ENCODE measurements around the gene COL9A3.
A peak's percentile ranks its signal among the peaks of the same experiment; 100 is the strongest.

The COL9A3 gene

GRCh38 chr20:62816884-62817873 is at the start of gene COL9A3:
Gene COL9A3, plus strand, starts transcription at chr20:62817050. Its CDS starts 15 bp downstream, at chr20:62817065.
- no peak for DNase-seq

DNA sequence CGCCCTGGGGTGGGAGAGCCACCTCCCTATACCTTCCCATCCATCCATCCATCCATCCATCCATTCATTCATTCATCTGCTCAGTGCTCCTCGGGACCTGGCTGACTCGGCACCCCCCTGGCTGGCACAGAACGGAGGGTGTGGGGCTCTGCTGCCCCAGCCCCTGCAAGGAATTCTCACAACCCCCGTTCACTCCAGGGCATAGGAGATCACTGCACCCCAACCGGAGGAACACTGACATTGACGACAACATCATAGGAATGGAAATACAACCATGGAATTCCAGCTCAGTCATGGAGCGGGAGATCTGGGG is 48.7 kb upstream of the COL9A3 start:
- no peak for DNase-seq

GRCh38 chr20:62768551-62769287 is 48.1 kb upstream of the COL9A3 start:
- no peak for DNase-seq

DNA sequence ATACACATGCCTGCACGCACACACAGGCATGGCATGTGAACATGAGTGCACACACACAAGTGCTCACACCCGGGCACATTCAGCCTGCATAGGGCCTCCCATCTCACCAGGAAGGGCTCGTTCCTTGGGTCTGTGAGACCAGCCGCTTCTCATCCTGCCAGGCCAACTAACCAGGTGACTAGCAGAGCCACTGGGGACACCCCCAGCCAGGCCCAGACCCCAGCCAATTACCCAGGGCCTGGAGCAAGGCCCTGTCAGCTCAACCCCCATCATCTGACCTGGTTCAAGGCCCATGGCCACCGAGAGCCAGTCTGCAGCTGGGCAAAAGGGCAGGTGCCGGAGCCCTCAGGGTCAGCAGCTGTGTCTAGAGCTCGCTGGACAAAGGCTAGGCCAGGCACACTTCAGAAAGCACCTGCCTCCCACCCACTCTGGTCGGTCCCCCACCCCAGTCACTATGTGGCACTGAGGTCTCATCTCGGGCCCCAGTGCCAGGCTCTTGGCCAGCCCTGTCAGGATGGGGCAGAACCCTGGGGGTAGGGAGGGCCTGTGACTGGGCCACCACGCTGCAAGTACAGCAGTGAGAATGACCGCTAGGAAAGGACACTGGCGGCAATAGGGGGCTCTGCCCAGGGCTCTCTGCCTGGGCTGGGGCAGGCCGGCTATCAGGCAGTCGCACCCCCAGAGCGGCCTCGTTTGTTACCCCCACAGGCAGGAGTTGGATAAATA is 47.3 kb upstream of the COL9A3 start:
- no peak for DNase-seq

- DNase-seq: no peak
Measured at GRCh38 chr20:62770111-62770910, 46.5 kb upstream of the COL9A3 start.

DNA sequence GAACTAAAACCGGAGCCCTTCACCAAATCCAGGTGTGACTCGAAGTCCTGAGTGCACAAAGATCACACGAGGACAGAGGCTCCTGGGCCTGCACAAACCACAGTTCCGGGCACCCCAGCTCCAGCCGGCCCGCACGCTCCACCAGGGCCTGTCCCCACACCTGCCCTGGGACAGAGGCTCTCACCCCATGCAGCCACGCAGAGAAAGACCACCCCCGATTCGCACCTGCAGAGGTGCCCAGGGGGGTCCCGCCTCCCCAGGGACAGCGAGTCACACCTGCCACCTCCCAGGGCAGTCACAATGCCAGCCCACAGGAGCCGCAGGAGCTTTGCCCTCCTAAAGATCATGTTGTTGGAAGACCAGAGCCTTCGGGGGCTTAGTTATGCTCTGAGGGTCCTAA is 45.9 kb upstream of the COL9A3 start:
- no peak for DNase-seq

DNA sequence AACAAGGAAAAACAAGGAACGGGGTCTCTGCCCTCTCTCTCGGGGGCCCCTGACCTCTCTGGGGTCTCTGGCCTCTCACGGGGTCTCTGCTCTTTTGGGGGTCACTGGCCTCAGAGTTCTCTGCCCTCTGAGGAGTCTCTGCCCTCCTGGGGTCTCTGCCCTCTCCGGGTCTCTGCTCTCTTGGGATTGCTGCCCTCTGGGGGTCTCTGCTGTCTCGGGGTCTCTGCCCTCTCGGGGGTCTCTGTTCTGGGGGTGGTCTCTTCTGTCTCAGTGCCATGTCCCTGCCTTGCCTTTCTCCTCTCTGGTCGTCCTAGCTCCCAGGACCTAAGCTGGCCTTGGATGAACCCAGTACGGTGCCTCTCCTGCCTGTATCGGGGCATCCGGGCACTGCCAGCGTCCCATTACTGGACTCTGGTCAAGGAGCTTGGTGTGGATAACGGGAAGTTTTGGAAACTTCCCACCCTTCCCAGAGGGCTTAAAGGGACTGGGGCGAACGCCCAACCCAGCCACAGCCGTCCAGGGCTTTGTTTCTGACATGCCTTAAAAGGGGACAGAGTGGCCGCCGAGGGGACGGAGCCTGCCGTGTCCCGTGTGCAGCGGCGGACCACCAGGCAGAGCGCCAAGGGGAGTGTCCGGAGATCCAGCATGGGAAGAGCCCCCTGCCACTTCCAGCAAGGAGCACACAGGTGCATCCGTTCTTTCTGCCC is 45.3 kb upstream of the COL9A3 start:
- no peak for DNase-seq

- no peak for DNase-seq
Measured at GRCh38 chr20:62772103-62772611, 44.7 kb upstream of the COL9A3 start.

DNA sequence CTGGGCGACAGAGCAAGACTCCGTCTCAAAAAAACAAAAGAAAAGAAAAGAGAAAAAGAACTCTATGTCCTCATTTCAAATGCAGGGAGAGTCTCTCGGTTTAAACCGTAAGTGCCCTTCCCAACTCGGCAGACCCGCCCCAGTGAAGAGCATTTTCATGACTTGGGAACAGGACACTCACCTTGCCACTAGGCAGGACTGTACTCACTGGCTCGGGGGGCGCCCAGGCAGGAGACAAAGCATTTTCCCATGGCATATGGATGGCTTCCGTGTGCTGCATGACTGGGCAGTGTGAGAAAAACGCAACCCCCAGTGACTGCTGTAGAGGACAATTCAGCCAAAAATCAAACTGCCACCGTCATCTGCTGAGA is 44.2 kb upstream of the COL9A3 start:
- DNase-seq: no peak

GRCh38 chr20:62772990-62773844 is 43.6 kb upstream of the COL9A3 start:
- no peak for DNase-seq

DNA sequence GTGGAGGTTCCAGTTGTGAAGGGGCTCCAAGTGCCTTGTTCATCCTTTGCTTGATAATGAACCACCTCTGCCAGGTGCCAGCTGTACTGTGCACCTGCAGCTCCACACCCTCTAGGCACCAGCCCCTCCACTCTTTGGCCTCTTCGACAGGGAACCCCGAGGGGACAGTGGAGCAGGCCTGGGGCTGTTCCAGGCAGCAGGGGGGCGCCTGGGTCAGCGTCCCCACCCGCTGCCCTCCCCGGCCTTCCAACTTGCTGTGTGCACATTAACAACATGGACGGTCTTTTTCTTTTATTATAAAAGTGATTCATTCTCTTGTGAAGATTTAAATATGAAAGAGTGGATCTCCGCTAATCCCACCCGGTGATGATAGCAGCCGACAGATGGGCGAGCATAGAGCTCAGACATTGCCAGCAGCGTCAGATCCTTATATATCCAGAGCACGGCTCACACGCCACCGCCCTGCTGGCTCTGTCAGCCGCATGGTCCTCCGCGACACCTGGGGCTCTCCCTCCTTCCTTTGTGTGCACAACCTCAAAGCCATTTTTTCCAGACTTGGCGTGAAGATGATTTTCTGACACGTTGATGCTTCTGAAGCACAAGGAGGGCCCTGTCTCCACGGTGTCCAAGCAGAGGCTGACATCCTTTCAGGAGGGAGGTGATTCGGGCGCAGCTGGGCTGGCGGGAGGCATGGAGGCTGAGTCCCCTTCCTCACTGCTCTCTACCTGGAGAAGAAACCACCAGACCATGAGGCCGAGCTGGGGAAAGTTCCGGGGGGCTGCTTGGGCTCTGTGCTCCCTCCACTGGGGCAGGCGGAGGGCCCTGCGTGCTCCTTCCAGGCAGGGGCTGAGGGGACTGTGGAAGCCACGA is 42.8 kb upstream of the COL9A3 start:
- no peak for DNase-seq

- peak in 1 of 2 donors; percentile 18 for DNase-seq
Measured at GRCh38 chr20:62774762-62775161, 42.1 kb upstream of the COL9A3 start.

- DNase-seq: no peak
Measured at GRCh38 chr20:62775206-62775605, 41.6 kb upstream of the COL9A3 start.

DNA sequence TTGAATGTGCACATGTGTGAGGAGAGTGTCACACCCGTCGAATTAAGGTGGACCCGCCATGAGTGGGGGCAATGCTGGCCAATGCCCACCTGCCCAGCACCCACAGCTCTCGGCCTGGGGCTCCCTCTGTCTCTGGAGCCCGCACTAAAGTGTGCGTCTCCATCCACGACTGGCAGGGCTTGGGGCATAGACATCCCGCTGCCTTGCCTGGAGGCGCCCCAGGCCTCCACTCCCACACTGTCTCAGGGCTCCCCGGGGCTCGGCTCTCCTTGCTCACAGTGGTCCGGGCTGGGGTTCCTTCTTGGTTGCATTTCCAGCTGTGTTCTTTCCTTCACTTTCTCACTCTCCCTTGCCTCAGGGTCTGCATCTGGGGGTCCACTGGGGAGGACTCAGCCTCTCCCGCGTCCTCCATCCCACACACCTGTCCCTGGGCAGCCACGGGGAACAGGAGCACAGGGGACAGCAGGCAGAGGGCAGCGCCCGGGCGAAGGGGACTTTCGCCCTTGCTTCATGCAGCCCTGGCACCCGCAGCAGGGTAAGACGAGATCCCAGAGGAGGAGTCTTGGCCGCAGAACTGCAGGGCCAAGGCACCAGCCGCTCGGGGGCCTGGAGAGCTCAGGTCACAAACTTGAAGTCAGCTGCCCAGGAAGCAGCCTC is 40.7 kb upstream of the COL9A3 start:
- no peak for DNase-seq

- DNase-seq: peak; percentile 74 to 77
Measured at GRCh38 chr20:62776692-62777527, 39.9 kb upstream of the COL9A3 start.

- peak in 1 of 2 donors; percentile 16 for DNase-seq
Measured at GRCh38 chr20:62777528-62777830, 39.4 kb upstream of the COL9A3 start.

GRCh38 chr20:62778058-62778457 is 38.8 kb upstream of the COL9A3 start:
- DNase-seq: no peak

All from CD4-positive, alpha-beta T cell treated with Interleukin-1 beta for 1 hour (primary cell).